Measurements from ENCODE around the gene PDLIM5.

GRCh38 chr4:94419549-94419948, 32.2 kb upstream of the PDLIM5 start:
- TF ChIP-seq EZH2phosphoT487 (IDR thresholded peaks at IDR 0.05; ENCODE audit: borderline replicate concordance, low read depth, low read length) (no peak), CTCF (conservative IDR thresholded peaks at IDR 0.05; ENCODE audit: low read length) (no peak)
